GM23338 (cell line): Measurements from ENCODE around the gene TATDN3. TPM values are rescaled to one million over a fixed set of nuclear protein-coding genes. Genes with fewer than 3 reads are reported as not detected.

Experiments
- ATAC-seq: fragments of 200-7000 bp; cut with Tn5 transposase; 3 replicates; pipeline ENCODE4 v1.9.1; 2020
- DNase-seq: peaks from one replicate; pipeline ENCODE4 v3.0.0-alpha.2; 2015; ENCODE audit warnings: low spot score
- H2AFZ ChIP-seq: fragments of 200-600 bp; sonication (generic); 2 replicates; pipeline ENCODE4 v1.8.0; 2016; ENCODE audit warnings: antibody characterized with exemption, mild to moderate bottlenecking, moderate library complexity
- H3F3A ChIP-seq: fragments of 200-600 bp; sonication (generic); replicated peaks from 2 replicates; pipeline ENCODE4 v1.8.0; 2017; ENCODE audit warnings: antibody characterized with exemption, mixed run types, low read depth
- H3K27ac ChIP-seq: fragments of 200-600 bp; sonication (generic); 2 replicates; pipeline ENCODE4 v1.6.1; 2016; ENCODE audit warnings: low read depth
- H3K27me3 ChIP-seq: fragments of 200-600 bp; sonication (generic); 2 replicates; pipeline ENCODE4 v1.8.0; 2016; ENCODE audit warnings: mild to moderate bottlenecking, mixed run types, moderate library complexity; ENCODE audit not compliant: insufficient read depth
- H3K36me3 ChIP-seq: fragments of 200-600 bp; sonication (generic); 2 replicates; pipeline ENCODE4 v1.8.0; 2016; ENCODE audit warnings: mild to moderate bottlenecking; ENCODE audit not compliant: insufficient read depth
- H3K4me1 ChIP-seq: fragments of 200-600 bp; sonication (generic); 2 replicates; pipeline ENCODE4 v1.8.0; 2016; ENCODE audit warnings: mild to moderate bottlenecking, moderate library complexity; ENCODE audit not compliant: insufficient read depth
- H3K4me2 ChIP-seq: fragments of 200-600 bp; sonication (generic); 2 replicates; pipeline ENCODE4 v1.7.1; 2017; ENCODE audit warnings: mixed run types
- H3K4me3 ChIP-seq: fragments of 200-600 bp; sonication (generic); 2 replicates; pipeline ENCODE4 v1.6.1; 2016; ENCODE audit warnings: mixed run types
- H3K79me2 ChIP-seq: fragments of 200-600 bp; sonication (generic); replicated peaks from 2 replicates; pipeline ENCODE4 v1.8.0; 2017; ENCODE audit warnings: mild to moderate bottlenecking; ENCODE audit not compliant: insufficient read depth
- H3K9me2 ChIP-seq: fragments of 200-600 bp; sonication (generic); 2 replicates; pipeline ENCODE4 v1.8.0; 2017; ENCODE audit not compliant: insufficient read depth
- H4K20me1 ChIP-seq: fragments of 200-600 bp; sonication (generic); replicated peaks from 2 replicates; pipeline ENCODE4 v1.8.0; 2017; ENCODE audit warnings: mild to moderate bottlenecking; ENCODE audit not compliant: insufficient read depth
- H3K27ac Mint-ChIP-seq: 2 replicates; pipeline ENCODE4 v1.8.0; 2020; ENCODE audit warnings: inconsistent platforms, mild to moderate bottlenecking, moderate library complexity, mixed read lengths
- H3K27me3 Mint-ChIP-seq: 3 replicates; pipeline ENCODE4 v1.8.0; 2022; ENCODE audit warnings: low read depth, mild to moderate bottlenecking, moderate library complexity, mixed read lengths, inconsistent platforms; ENCODE audit not compliant: insufficient read depth, poor library complexity
- H3K36me3 Mint-ChIP-seq: 3 replicates; pipeline ENCODE4 v1.8.0; 2021; ENCODE audit warnings: low read depth, mild to moderate bottlenecking, inconsistent platforms, moderate library complexity, mixed read lengths
- H3K4me1 Mint-ChIP-seq: 3 replicates; pipeline ENCODE4 v1.8.0; 2020; ENCODE audit warnings: mild to moderate bottlenecking, inconsistent platforms, mixed read lengths
- H3K4me3 Mint-ChIP-seq: 3 replicates; pipeline ENCODE4 v1.8.0; 2021; ENCODE audit warnings: moderate library complexity, mild to moderate bottlenecking, inconsistent platforms, mixed read lengths
- H3K9me3 Mint-ChIP-seq: 3 replicates; pipeline ENCODE4 v1.8.0; 2020; ENCODE audit warnings: moderate library complexity, mild to moderate bottlenecking, inconsistent platforms, mixed read lengths
- CREB1 ChIP-seq: fragments of 250-450 bp; sonication (Bioruptor Pico); IDR thresholded peaks from 2 replicates; pipeline ENCODE4 v1.5.0; 2020; ENCODE audit warnings: low read depth, mild to moderate bottlenecking, moderate library complexity
- CTCF ChIP-seq, 2 experiments: fragments of 200-600 bp in 1 of 2; sonication (generic) in 1 of 2; conservative IDR thresholded peaks; 2 replicates each; pipeline versions ENCODE4 v1.5.1 to v1.6.1; 2016 to 2017; ENCODE audit warnings: antibody characterized with exemption in 2 of 2, low read depth in 2 of 2, mild to moderate bottlenecking in 2 of 2, moderate library complexity in 1 of 2
- EZH2 ChIP-seq: fragments of 200-600 bp; sonication (generic); IDR thresholded peaks from one replicate; pipeline ENCODE4 v1.8.0; 2017; ENCODE audit warnings: antibody characterized with exemption, mild to moderate bottlenecking, low read depth; ENCODE audit not compliant: unreplicated experiment
- JUNB ChIP-seq: IDR thresholded peaks from one replicate; pipeline ENCODE4 v1.6.1; 2016; ENCODE audit warnings: antibody characterized with exemption; ENCODE audit not compliant: unreplicated experiment
- NANOG ChIP-seq: IDR thresholded peaks from 2 replicates; pipeline ENCODE4 v1.6.1; 2016; ENCODE audit warnings: antibody characterized with exemption, borderline replicate concordance
- POLR2AphosphoS5 ChIP-seq: IDR thresholded peaks from 2 replicates; pipeline ENCODE4 v1.6.1; 2016; ENCODE audit warnings: antibody characterized with exemption, low read depth
- REST ChIP-seq: IDR thresholded peaks from one replicate; pipeline ENCODE4 v1.6.1; 2018; ENCODE audit warnings: antibody characterized with exemption; ENCODE audit not compliant: unreplicated experiment
- STAT1 ChIP-seq: IDR thresholded peaks from one replicate; pipeline ENCODE4 v1.6.1; 2016; ENCODE audit warnings: antibody characterized with exemption; ENCODE audit not compliant: unreplicated experiment
- ZNF114 ChIP-seq: fragments of 250-450 bp; sonication (Bioruptor Pico); IDR thresholded peaks from 2 replicates; pipeline ENCODE4 v1.5.0; 2020; ENCODE audit warnings: mild to moderate bottlenecking, moderate library complexity
- ZNF331 ChIP-seq: fragments of 250-450 bp; sonication (Bioruptor Pico); IDR thresholded peaks from 2 replicates; pipeline ENCODE4 v1.5.0; 2020; ENCODE audit warnings: low read depth, mild to moderate bottlenecking, moderate library complexity
- ZNF462 ChIP-seq: fragments of 250-450 bp; sonication (Bioruptor Pico); IDR thresholded peaks from 2 replicates; pipeline ENCODE4 v1.5.0; 2020; ENCODE audit warnings: mild to moderate bottlenecking, moderate library complexity
- polyA plus RNA-seq: library from polyadenylated mRNA; unstranded; fragments of >200 nt; fragmentation: Nextera tagmentation; extraction: Ambion mirVana; gene quantifications from 2 replicates; pipeline ENCODE4 v1.2.1, GENCODE V29; 2016
- total RNA-seq: library from RNA; depleted of rRNA; stranded (reverse); fragments of >200 nt; shearing (Covaris generic); gene quantifications from 2 replicates; pipeline ENCODE4 v1.2.3, GENCODE V29; 2014

The TATDN3 gene
- total and polyA plus RNA-seq, 2 experiments from 2014 or later = 10.9 to 24.2 TPM

GRCh38 chr1:212754193-212754592, 37.5 kb upstream of the TATDN3 start (continued):
- TF ChIP-seq CTCF (conservative IDR thresholded peaks at IDR 0.05; ENCODE audit: low read depth in 2 of 2) = no peak
- TF ChIP-seq ZNF114 = no peak
- TF ChIP-seq STAT1 = no peak
- no peak for TF ChIP-seq NANOG
- no peak for TF ChIP-seq POLR2AphosphoS5

GRCh38 chr1:212754680-212755079, 37.0 kb upstream of the TATDN3 start:
- Histone ChIP-seq H4K20me1 (peaks cover 15% of the 10 kb centered on the region; the same call in 1 of the 2 replicates), H3K4me1 (peaks cover 47% of the 10 kb centered on the region), H3K9me2 (no peaks in the 10 kb centered on the region), H3K4me3 (no peak overlapping the region), H3K79me2 (peaks cover 53% of the 10 kb centered on the region), H3F3A (0 out of 2 replicates have a peak, but pooled peaks cover 3% of the 10 kb centered on the region), H3K27me3 (no peaks in the 10 kb centered on the region), H3K4me2 (0 out of 2 replicates have a peak overlapping the region, but pooled peaks have one; percentile 64), H2AFZ (no peak overlapping the region), H3K36me3 (no peaks in the 10 kb centered on the region; the same call in 1 of the 2 replicates), H3K27ac (peak overlapping the region; percentile 55; the same call in 1 of the 2 replicates)
- DNase-seq = peak; percentile 33
- H3K27ac Mint-ChIP-seq = peak overlapping the region; percentile 73
- H3K9me3 Mint-ChIP-seq = no peaks in the 10 kb centered on the region
- peaks cover 44% of the 10 kb centered on the region for H3K4me1 Mint-ChIP-seq
- H3K36me3 Mint-ChIP-seq = no peaks in the 10 kb centered on the region; the same call in 2 of the 3 replicates
- peak; percentile 38 for ATAC-seq
- no peak overlapping the region for H3K4me3 Mint-ChIP-seq
- H3K27me3 Mint-ChIP-seq = no peaks in the 10 kb centered on the region
- TF ChIP-seq REST = no peak
- no peak for TF ChIP-seq EZH2
- TF ChIP-seq CREB1 (CRISPR knock-in tag) = no peak
- no peak for TF ChIP-seq ZNF462 (CRISPR knock-in tag)
- no peak for TF ChIP-seq STAT1
- no peak for TF ChIP-seq POLR2AphosphoS5
- no peak for TF ChIP-seq JUNB
- no peak for TF ChIP-seq ZNF331 (CRISPR knock-in tag)
- no peak; a peak in 1 of 4 replicates for TF ChIP-seq CTCF (conservative IDR thresholded peaks at IDR 0.05; ENCODE audit: low read depth in 2 of 2)
